ENCODE results near the gene CACNA2D3. TPM values are rescaled to one million over a fixed set of nuclear protein-coding genes. Genes with fewer than 3 reads are reported as not detected.

CACNA2D3 gene
- total RNA-seq, 1 donor from 2014 or later: 0.70 TPM

- no peaks in the 10 kb centered on the region for H3K36me3 ChIP-seq (ENCODE audit: insufficient read depth, low read length)
- FAIRE-seq (no peak), DNase-seq (ENCODE audit: low read depth) (no peak)
- H3K27me3 ChIP-seq (ENCODE audit: insufficient read depth, low read length): no peaks in the 10 kb centered on the region
- H3K27ac ChIP-seq (ENCODE audit: low read depth, low read length): no peak overlapping the region
- H3K4me3 ChIP-seq (ENCODE audit: insufficient read depth, low read depth, low read length): no peak overlapping the region
- Mint-ChIP-seq H3K4me3 (ENCODE audit: unreplicated experiment) (no peak overlapping the region), H3K9me3 (ENCODE audit: unreplicated experiment) (peaks cover 2% of the 10 kb centered on the region), H3K36me3 (ENCODE audit: low read depth, unreplicated experiment) (no peaks in the 10 kb centered on the region), H3K27ac (ENCODE audit: unreplicated experiment) (no peak overlapping the region), H3K27me3 (ENCODE audit: low read depth, unreplicated experiment) (peaks cover 21% of the 10 kb centered on the region), H3K4me1 (ENCODE audit: low read depth, unreplicated experiment) (no peaks in the 10 kb centered on the region)
- H4K20me1 ChIP-seq (ENCODE audit: insufficient read depth, low read length): no peaks in the 10 kb centered on the region
- no peaks in the 10 kb centered on the region for H3K9me3 ChIP-seq (ENCODE audit: insufficient read depth, low read depth, low read length)
- H3K79me2 ChIP-seq (ENCODE audit: insufficient read depth, low read length): no peaks in the 10 kb centered on the region
- H2AFZ ChIP-seq (ENCODE audit: low read depth, low read length): no peak overlapping the region
- no peak overlapping the region for H3K4me2 ChIP-seq (ENCODE audit: low read length)
- H3K9ac ChIP-seq (ENCODE audit: low read length): no peak overlapping the region
- no peak for TF ChIP-seq CTCF (IDR thresholded peaks at IDR 0.05; ENCODE audit: insufficient read depth, low read depth, low read length)
- TF ChIP-seq EZH2 (IDR thresholded peaks at IDR 0.05; ENCODE audit: insufficient read depth, low read length): no peak
- H3K4me1 ChIP-seq (ENCODE audit: insufficient read depth, low read length): no peaks in the 10 kb centered on the region
Measured at GRCh38 chr3:54311211-54311747, 188.9 kb downstream of the CACNA2D3 start.

GRCh38 chr3:54312156-54312899, 190.0 kb downstream of the CACNA2D3 start:
- Histone ChIP-seq H3K4me2 (ENCODE audit: low read length) (no peak overlapping the region), H4K20me1 (ENCODE audit: insufficient read depth, low read length) (no peaks in the 10 kb centered on the region), H3K27ac (ENCODE audit: low read depth, low read length) (no peak overlapping the region), H3K79me2 (ENCODE audit: insufficient read depth, low read length) (no peaks in the 10 kb centered on the region), H3K9me3 (ENCODE audit: insufficient read depth, low read depth, low read length) (no peaks in the 10 kb centered on the region), H3K36me3 (ENCODE audit: insufficient read depth, low read length) (no peaks in the 10 kb centered on the region), H2AFZ (ENCODE audit: low read depth, low read length) (no peak overlapping the region), H3K27me3 (ENCODE audit: insufficient read depth, low read length) (no peaks in the 10 kb centered on the region), H3K4me1 (ENCODE audit: insufficient read depth, low read length) (no peaks in the 10 kb centered on the region), H3K9ac (ENCODE audit: low read length) (no peak overlapping the region), H3K4me3 (ENCODE audit: insufficient read depth, low read depth, low read length) (no peak overlapping the region)
- no peak for FAIRE-seq
- no peak overlapping the region for H3K4me3 Mint-ChIP-seq (ENCODE audit: unreplicated experiment)
- no peaks in the 10 kb centered on the region for H3K4me1 Mint-ChIP-seq (ENCODE audit: low read depth, unreplicated experiment)
- no peak overlapping the region for H3K27ac Mint-ChIP-seq (ENCODE audit: unreplicated experiment)
- DNase-seq (ENCODE audit: low read depth): peak; percentile 14
- H3K27me3 Mint-ChIP-seq (ENCODE audit: low read depth, unreplicated experiment): peaks cover 12% of the 10 kb centered on the region
- TF ChIP-seq CTCF (IDR thresholded peaks at IDR 0.05; ENCODE audit: insufficient read depth, low read depth, low read length) (no peak), EZH2 (IDR thresholded peaks at IDR 0.05; ENCODE audit: insufficient read depth, low read length) (no peak)
- no peaks in the 10 kb centered on the region for H3K36me3 Mint-ChIP-seq (ENCODE audit: low read depth, unreplicated experiment)
- peaks cover 3% of the 10 kb centered on the region for H3K9me3 Mint-ChIP-seq (ENCODE audit: unreplicated experiment)

GRCh38 chr3:54313418-54313817, 191.1 kb downstream of the CACNA2D3 start:
- H3K36me3 ChIP-seq (ENCODE audit: insufficient read depth, low read length): no peaks in the 10 kb centered on the region
- Mint-ChIP-seq H3K4me1 (ENCODE audit: low read depth, unreplicated experiment) (no peaks in the 10 kb centered on the region), H3K9me3 (ENCODE audit: unreplicated experiment) (peaks cover 3% of the 10 kb centered on the region)

More at GRCh38 chr3:54313418-54313817, 191.1 kb downstream of the CACNA2D3 start:
- Mint-ChIP-seq H3K27me3 (ENCODE audit: low read depth, unreplicated experiment) (peaks cover 10% of the 10 kb centered on the region), H3K27ac (ENCODE audit: unreplicated experiment) (no peak overlapping the region), H3K36me3 (ENCODE audit: low read depth, unreplicated experiment) (no peaks in the 10 kb centered on the region), H3K4me3 (ENCODE audit: unreplicated experiment) (no peak overlapping the region)
- FAIRE-seq: no peak
- Histone ChIP-seq H3K27ac (ENCODE audit: low read depth, low read length) (no peak overlapping the region), H3K9me3 (ENCODE audit: insufficient read depth, low read depth, low read length) (no peaks in the 10 kb centered on the region), H3K4me3 (ENCODE audit: insufficient read depth, low read depth, low read length) (no peak overlapping the region), H2AFZ (ENCODE audit: low read depth, low read length) (no peak overlapping the region), H4K20me1 (ENCODE audit: insufficient read depth, low read length) (no peaks in the 10 kb centered on the region), H3K4me1 (ENCODE audit: insufficient read depth, low read length) (no peaks in the 10 kb centered on the region), H3K79me2 (ENCODE audit: insufficient read depth, low read length) (no peaks in the 10 kb centered on the region), H3K4me2 (ENCODE audit: low read length) (no peak overlapping the region), H3K27me3 (ENCODE audit: insufficient read depth, low read length) (no peaks in the 10 kb centered on the region), H3K9ac (ENCODE audit: low read length) (no peak overlapping the region)
- TF ChIP-seq EZH2 (IDR thresholded peaks at IDR 0.05; ENCODE audit: insufficient read depth, low read length) (no peak), CTCF (IDR thresholded peaks at IDR 0.05; ENCODE audit: insufficient read depth, low read depth, low read length) (no peak)
- no peak for DNase-seq (ENCODE audit: low read depth)
